Tibial nerve (tissue), 4 donors: ENCODE measurements around the gene MAP3K7CL. TPM values are rescaled to one million over a fixed set of nuclear protein-coding genes. Genes with fewer than 3 reads are reported as not detected.

Experiments
- DNase-seq, 2 donors: peaks; one replicate each; pipeline ENCODE4 v3.0.0-alpha.2; 2019; ENCODE audit warnings: low spot score in 2 of 2
- H3K27ac ChIP-seq, 4 donors: fragments of 200-600 bp; sonication (generic) in 3 of 4; one replicate each; pipeline ENCODE4 v1.5.1; 2017 to 2019; ENCODE audit warnings: mild to moderate bottlenecking in 1 of 4
- H3K27me3 ChIP-seq, 2 donors: fragments of 200-600 bp; sonication (generic) in 1 of 2; one replicate each; pipeline versions ENCODE4 v1.5.1 to v1.6.0; 2017 to 2019
- H3K36me3 ChIP-seq, 3 donors: fragments of 200-600 bp; sonication (generic); one replicate each; pipeline ENCODE4 v1.5.1; 2018 to 2019
- H3K4me1 ChIP-seq, 4 donors: fragments of 200-600 bp; sonication (generic) in 3 of 4; one replicate each; pipeline ENCODE4 v1.5.1; 2017 to 2019
- H3K4me3 ChIP-seq, 4 donors: fragments of 200-600 bp; sonication (generic) in 3 of 4; one replicate each; pipeline ENCODE4 v1.5.1; 2017 to 2019; ENCODE audit warnings: mild to moderate bottlenecking in 1 of 4, moderate library complexity in 1 of 4
- H3K9me3 ChIP-seq, 4 donors: fragments of 200-600 bp; sonication (generic) in 3 of 4; one replicate each; pipeline ENCODE4 v1.5.1; 2017 to 2019
- EP300 ChIP-seq, 2 donors: sonication (generic); formaldehyde crosslinking; IDR thresholded peaks; one replicate each; pipeline ENCODE4 v1.6.1; 2017; ENCODE audit warnings: antibody characterized with exemption in 2 of 2, mild to moderate bottlenecking in 1 of 2
- POLR2A ChIP-seq, 2 donors: fragments of 450-650 bp; IDR thresholded peaks; one replicate each; pipeline ENCODE4 v1.6.1; 2017; ENCODE audit warnings: antibody characterized with exemption in 2 of 2, mild to moderate bottlenecking in 2 of 2, moderate library complexity in 2 of 2
- WGBS, 2 donors: methylation state at CpG; one replicate each; pipeline ENCODE4 v1.1.5; 2018; 5-methylcytosine and 5-hydroxymethylcytosine counted together
- total RNA-seq, 4 donors: library from RNA; depleted of rRNA; stranded (reverse); fragments of >200 nt; gene quantifications; one replicate each; pipeline ENCODE4 v1.1.0, GENCODE V29; 2016
- TF ChIP-seq, protein P1 (sequence below), 5 experiments: fragments of 200-600 bp in 3 of 5; fragments of 450-650 bp in 2 of 5; sonication (generic) in 3 of 5; IDR thresholded peaks; one replicate each; pipeline ENCODE4 v1.5.1; 2016 to 2019; ENCODE audit warnings: antibody characterized with exemption in 5 of 5, mild to moderate bottlenecking in 3 of 5, moderate library complexity in 2 of 5

The MAP3K7CL gene
- total RNA-seq, 4 donors from 2014 or later: 2.8 to 9.2 (median 5.4) TPM

DNA sequence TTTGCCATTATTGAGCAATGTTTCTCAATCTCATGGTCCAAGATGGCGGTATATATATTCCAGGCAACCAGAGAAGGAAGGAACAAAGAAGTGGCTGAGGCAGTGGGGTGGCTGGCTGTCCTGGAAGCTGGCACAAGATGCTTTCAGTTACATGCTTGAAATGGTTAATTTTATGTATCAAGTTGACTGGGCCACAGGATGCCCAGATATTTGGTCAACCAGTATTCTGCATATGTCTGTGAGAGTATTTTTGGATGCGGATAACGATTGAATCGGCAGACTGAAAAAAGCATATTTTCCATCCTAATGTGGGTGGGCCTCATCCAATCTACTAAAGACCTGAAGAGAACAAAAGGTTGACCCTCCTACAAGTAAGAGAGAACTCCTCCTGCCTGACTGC is 55.2 kb downstream of the MAP3K7CL start:
- DNase-seq: no peak
- Histone ChIP-seq H3K9me3 (no peaks in the 10 kb centered on the region), H3K4me1 (peaks cover 0 to 30% (median 6%) of the 10 kb centered on the region in 4 donors), H3K4me3 (no peak overlapping the region), H3K36me3 (no peaks in the 10 kb centered on the region), H3K27ac (no peak overlapping the region), H3K27me3 (no peaks in the 10 kb centered on the region)
- WGBS, 2 donors: 94 to 97% methylated on average over 4 of the region's 4 CpGs
- TF ChIP-seq EP300 (IDR thresholded peaks at IDR 0.05): no peak
- no peak for TF ChIP-seq POLR2A (IDR thresholded peaks at IDR 0.05)
- TF ChIP-seq, protein P1, sequence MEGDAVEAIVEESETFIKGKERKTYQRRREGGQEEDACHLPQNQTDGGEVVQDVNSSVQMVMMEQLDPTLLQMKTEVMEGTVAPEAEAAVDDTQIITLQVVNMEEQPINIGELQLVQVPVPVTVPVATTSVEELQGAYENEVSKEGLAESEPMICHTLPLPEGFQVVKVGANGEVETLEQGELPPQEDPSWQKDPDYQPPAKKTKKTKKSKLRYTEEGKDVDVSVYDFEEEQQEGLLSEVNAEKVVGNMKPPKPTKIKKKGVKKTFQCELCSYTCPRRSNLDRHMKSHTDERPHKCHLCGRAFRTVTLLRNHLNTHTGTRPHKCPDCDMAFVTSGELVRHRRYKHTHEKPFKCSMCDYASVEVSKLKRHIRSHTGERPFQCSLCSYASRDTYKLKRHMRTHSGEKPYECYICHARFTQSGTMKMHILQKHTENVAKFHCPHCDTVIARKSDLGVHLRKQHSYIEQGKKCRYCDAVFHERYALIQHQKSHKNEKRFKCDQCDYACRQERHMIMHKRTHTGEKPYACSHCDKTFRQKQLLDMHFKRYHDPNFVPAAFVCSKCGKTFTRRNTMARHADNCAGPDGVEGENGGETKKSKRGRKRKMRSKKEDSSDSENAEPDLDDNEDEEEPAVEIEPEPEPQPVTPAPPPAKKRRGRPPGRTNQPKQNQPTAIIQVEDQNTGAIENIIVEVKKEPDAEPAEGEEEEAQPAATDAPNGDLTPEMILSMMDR (IDR thresholded peaks at IDR 0.05): no peak

- Histone ChIP-seq H3K4me1 (peaks cover 0 to 29% (median 6%) of the 10 kb centered on the region in 4 donors), H3K36me3 (no peaks in the 10 kb centered on the region), H3K9me3 (no peaks in the 10 kb centered on the region), H3K27ac (no peak overlapping the region), H3K4me3 (no peak overlapping the region), H3K27me3 (no peaks in the 10 kb centered on the region)
- no peak for DNase-seq
- TF ChIP-seq POLR2A (IDR thresholded peaks at IDR 0.05): no peak
Observed at GRCh38 chr21:29186246-29186645, 55.8 kb downstream of the MAP3K7CL start.

DNA sequence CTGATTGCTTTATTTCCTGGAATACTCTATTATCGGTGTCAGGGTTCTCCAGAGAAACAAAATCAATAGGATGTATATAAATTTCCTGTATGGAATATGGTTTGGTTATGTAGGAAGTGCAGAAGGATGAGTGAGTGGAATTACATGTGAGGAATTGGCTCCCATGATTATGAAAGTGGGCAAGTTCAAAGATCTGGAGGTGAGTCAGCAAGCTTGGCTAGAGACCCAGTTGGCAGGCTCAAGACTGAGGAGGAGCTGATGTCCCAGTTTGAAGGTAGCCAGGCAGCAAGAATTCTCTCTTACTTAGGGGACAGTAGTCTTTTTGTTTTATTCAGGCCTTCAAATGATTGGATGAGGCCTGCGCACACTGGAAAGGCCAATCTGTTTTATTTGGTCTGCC is 57.5 kb downstream of the MAP3K7CL start:
- no peak for DNase-seq
- no peaks in the 10 kb centered on the region for H3K36me3 ChIP-seq
- TF ChIP-seq EP300 (IDR thresholded peaks at IDR 0.05) (no peak), POLR2A (IDR thresholded peaks at IDR 0.05) (no peak)
- TF ChIP-seq, protein P1 (IDR thresholded peaks at IDR 0.05): no peak
- H3K9me3 ChIP-seq: no peaks in the 10 kb centered on the region
- H3K27me3 ChIP-seq: no peaks in the 10 kb centered on the region
- 78 to 90% methylated on average over 2 of the region's 2 CpGs for WGBS, 2 donors
- no peak overlapping the region for H3K4me3 ChIP-seq
- H3K27ac ChIP-seq: no peak overlapping the region
- H3K4me1 ChIP-seq: peaks cover 0 to 15% (median 3%) of the 10 kb centered on the region in 4 donors

DNA sequence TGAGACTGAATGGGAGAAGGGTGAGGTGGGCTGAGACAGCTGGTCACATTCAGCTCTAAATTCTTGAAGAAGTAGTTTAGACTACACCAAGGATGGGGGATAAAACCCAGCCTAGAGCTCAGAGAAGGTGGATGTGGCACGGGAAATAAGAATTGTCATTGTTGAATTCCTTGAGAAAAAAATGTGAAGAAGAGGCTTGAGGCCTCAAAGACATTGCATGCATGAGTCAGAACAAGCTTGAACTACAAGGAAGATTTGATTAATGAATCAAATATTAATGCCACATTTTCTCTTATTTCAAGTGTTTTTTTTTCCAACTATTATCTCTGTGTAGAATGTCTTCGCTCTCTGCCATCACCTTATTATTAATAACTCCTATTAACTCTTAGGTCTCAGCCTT is 58.9 kb downstream of the MAP3K7CL start:
- Histone ChIP-seq H3K4me3 (no peak overlapping the region), H3K27ac (no peak overlapping the region)
- 91 to 92% methylated on average over 2 of the region's 2 CpGs for WGBS, 2 donors

GRCh38 chr21:29190923-29191331 is 60.5 kb downstream of the MAP3K7CL start:
- DNase-seq: no peak
- Histone ChIP-seq H3K27ac (no peak overlapping the region), H3K4me1 (peaks cover 0 to 21% (median 0%) of the 10 kb centered on the region in 4 donors), H3K36me3 (no peaks in the 10 kb centered on the region), H3K9me3 (no peaks in the 10 kb centered on the region), H3K27me3 (no peaks in the 10 kb centered on the region), H3K4me3 (no peak overlapping the region)
- TF ChIP-seq, protein P1 (IDR thresholded peaks at IDR 0.05): no peak
- TF ChIP-seq EP300 (IDR thresholded peaks at IDR 0.05) (peak in 1 of 2 donors; percentile 54), POLR2A (IDR thresholded peaks at IDR 0.05) (no peak)
- 79 to 89% methylated on average over 2 of the region's 2 CpGs for WGBS, 2 donors

More for the DNA sequence above, 58.9 kb downstream of the MAP3K7CL start:
- TF ChIP-seq EP300 (IDR thresholded peaks at IDR 0.05) (no peak), POLR2A (IDR thresholded peaks at IDR 0.05) (no peak)
- TF ChIP-seq, protein P1 (IDR thresholded peaks at IDR 0.05): no peak
- Histone ChIP-seq H3K27me3 (no peaks in the 10 kb centered on the region), H3K9me3 (no peaks in the 10 kb centered on the region), H3K36me3 (no peaks in the 10 kb centered on the region), H3K4me1 (peaks cover 0 to 8% (median 0%) of the 10 kb centered on the region in 4 donors)
- DNase-seq: no peak

- Histone ChIP-seq H3K36me3 (no peaks in the 10 kb centered on the region), H3K27ac (no peak overlapping the region), H3K9me3 (no peaks in the 10 kb centered on the region), H3K27me3 (no peaks in the 10 kb centered on the region), H3K4me3 (no peak overlapping the region), H3K4me1 (peaks cover 0 to 34% (median 6%) of the 10 kb centered on the region in 4 donors)
- WGBS, 2 donors: 39 to 47% methylated on average over 10 of the region's 10 CpGs
- DNase-seq: no peak
- TF ChIP-seq, protein P1 (IDR thresholded peaks at IDR 0.05): no peak
- no peak for TF ChIP-seq POLR2A (IDR thresholded peaks at IDR 0.05)
- TF ChIP-seq EP300 (IDR thresholded peaks at IDR 0.05): no peak
Observed at GRCh38 chr21:29193072-29193471, 62.6 kb downstream of the MAP3K7CL start.
